Hepatic stellate cell (primary cell): ENCODE data around the gene CFAP43.
A peak's percentile ranks its signal among the peaks of the same experiment; 100 is the strongest.

Experiments used
- DNase-seq: peaks from one replicate; pipeline ENCODE4 v3.0.0; 2011; ENCODE audit warnings: low spot score

CFAP43 gene

GRCh38 chr10:104127411-104127810 is 104.8 kb downstream of the CFAP43 start:
- DNase-seq = no peak

- DNase-seq = peak; percentile 16
Measured at GRCh38 chr10:104123397-104123796, 108.8 kb downstream of the CFAP43 start.

GRCh38 chr10:104122225-104123107 is 109.7 kb downstream of the CFAP43 start:
- DNase-seq = peak; percentile 8

GRCh38 chr10:104121485-104122224 is 110.5 kb downstream of the CFAP43 start, which contains the start of gene SFR1:
Gene SFR1 (plus strand): TSS chr10:104122171. CDS start chr10:104122184, 13 bp downstream.
- peak; percentile 94 for DNase-seq

GRCh38 chr10:104120903-104121484 is 111.2 kb downstream of the CFAP43 start:
- peak; percentile 80 for DNase-seq

- DNase-seq = no peak
Measured at GRCh38 chr10:104120512-104120902, 111.7 kb downstream of the CFAP43 start.

- no peak for DNase-seq
Measured at GRCh38 chr10:104119996-104120395, 112.2 kb downstream of the CFAP43 start.

- no peak for DNase-seq
Measured at GRCh38 chr10:104117839-104118323, 114.3 kb downstream of the CFAP43 start.

- DNase-seq = no peak
Measured at GRCh38 chr10:104113376-104113956, 118.7 kb downstream of the CFAP43 start.

- peak; percentile 32 for DNase-seq
Measured at GRCh38 chr10:104109908-104110662, 122.1 kb downstream of the CFAP43 start.

GRCh38 chr10:104104926-104105325 is 127.2 kb downstream of the CFAP43 start:
- no peak for DNase-seq

GRCh38 chr10:104104418-104104817 is 127.7 kb downstream of the CFAP43 start:
- DNase-seq = no peak

- DNase-seq = no peak
Measured at GRCh38 chr10:104103956-104104355, 128.2 kb downstream of the CFAP43 start.

- DNase-seq = no peak
Measured at GRCh38 chr10:104101902-104102301, 130.3 kb downstream of the CFAP43 start.

- DNase-seq = no peak
Measured at GRCh38 chr10:104100795-104101194, 131.4 kb downstream of the CFAP43 start.

- no peak for DNase-seq
Measured at GRCh38 chr10:104099941-104100340, 132.2 kb downstream of the CFAP43 start.

GRCh38 chr10:104099269-104099668 is 132.9 kb downstream of the CFAP43 start:
- no peak for DNase-seq

GRCh38 chr10:104098358-104098925 is 133.7 kb downstream of the CFAP43 start:
- DNase-seq = no peak

GRCh38 chr10:104096692-104097091 is 135.5 kb downstream of the CFAP43 start:
- DNase-seq = no peak

GRCh38 chr10:104092749-104093148 is 139.4 kb downstream of the CFAP43 start:
- no peak for DNase-seq

GRCh38 chr10:104090611-104091010 is 141.6 kb downstream of the CFAP43 start:
- no peak for DNase-seq
